Astrocyte of the spinal cord (primary cell): ENCODE data around the gene CDC42BPB.

Experiments
- DNase-seq: peaks from one replicate; pipeline ENCODE4 v3.0.0; 2011; ENCODE audit warnings: low read depth, low spot score
- H3K4me3 ChIP-seq: 2 replicates; pipeline ENCODE4 v1.5.1; 2011; ENCODE audit warnings: low read depth, mild to moderate bottlenecking, low read length, moderate library complexity
- CTCF ChIP-seq: IDR thresholded peaks from 2 replicates; pipeline ENCODE4 v1.5.1; 2012; ENCODE audit warnings: low read depth, mild to moderate bottlenecking, low read length, inconsistent platforms
- in situ Hi-C: cut with HindIII; loops from 2 replicates; pipeline ENCODE4 v1.10.0; 2017; ENCODE audit warnings: low sequenced_read_pairs

The CDC42BPB gene

GRCh38 chr14:102965971-102966655 is 91.2 kb downstream of the CDC42BPB start:
- TF ChIP-seq CTCF: no peak
- DNase-seq: no peak
- in situ Hi-C loops: no loop called here
- no peak overlapping the region for H3K4me3 ChIP-seq

- no peak overlapping the region for H3K4me3 ChIP-seq
- TF ChIP-seq CTCF: no peak
- no peak for DNase-seq
- in situ Hi-C loops: no loop called here
These were observed 92.1 kb downstream of the CDC42BPB start for GRCh38 chr14:102965282-102965681.

- H3K4me3 ChIP-seq: no peak overlapping the region
- DNase-seq: no peak
- TF ChIP-seq CTCF: no peak
- in situ Hi-C loops: no loop called here
These were observed 93.1 kb downstream of the CDC42BPB start for GRCh38 chr14:102964152-102964730.

- no peak for DNase-seq
- in situ Hi-C loops: no loop called here
- no peak overlapping the region for H3K4me3 ChIP-seq
- no peak for TF ChIP-seq CTCF
These were observed 95.2 kb downstream of the CDC42BPB start for GRCh38 chr14:102962111-102962627.

GRCh38 chr14:102958461-102958860 is 98.9 kb downstream of the CDC42BPB start:
- in situ Hi-C loops: no loop called here
- H3K4me3 ChIP-seq: no peak overlapping the region
- DNase-seq: no peak
- no peak for TF ChIP-seq CTCF

- no peak for DNase-seq
- no peak for TF ChIP-seq CTCF
- H3K4me3 ChIP-seq: no peak overlapping the region
- in situ Hi-C loops: no loop called here
These were observed 100.1 kb downstream of the CDC42BPB start for GRCh38 chr14:102957222-102957621.
